Ectodermal cell (in vitro differentiated cells): ENCODE results near the gene SH3PXD2B.
"Not testable (repeated sequence)": the region's sequence is repeated elsewhere in the genome, so short reads cannot be mapped to it uniquely, and the experiment has no call there.

Source experiments
- H3K27ac ChIP-seq: 2 replicates; pipeline ENCODE4 v1.7.0; 2013; ENCODE audit warnings: mild to moderate bottlenecking, low read depth, low read length; ENCODE audit not compliant: insufficient read depth, poor library complexity, severe bottlenecking
- H3K27me3 ChIP-seq: 2 replicates; pipeline ENCODE4 v1.7.0; 2013; ENCODE audit warnings: mild to moderate bottlenecking, low read length; ENCODE audit not compliant: insufficient read depth, control insufficient read depth, poor library complexity, severe bottlenecking
- H3K36me3 ChIP-seq: one replicate; pipeline ENCODE4 v1.7.0; 2013; ENCODE audit warnings: low read length; ENCODE audit not compliant: control insufficient read depth, insufficient read depth
- H3K4me1 ChIP-seq: one replicate; pipeline ENCODE4 v1.7.0; 2013; ENCODE audit warnings: low read length; ENCODE audit not compliant: control insufficient read depth, insufficient read depth
- H3K4me3 ChIP-seq: 2 replicates; pipeline ENCODE4 v1.7.0; 2013; ENCODE audit warnings: low read depth, low read length, control low read depth; ENCODE audit not compliant: insufficient read depth
- H3K9me3 ChIP-seq: 2 replicates; pipeline ENCODE4 v1.7.0; 2013; ENCODE audit warnings: mild to moderate bottlenecking, low read length, moderate library complexity; ENCODE audit not compliant: control insufficient read depth
- WGBS, 2 experiments: methylation state at CpG; one replicate each; pipeline ENCODE4 v1.1.7; 2013; ENCODE audit warnings: missing lambda C conversion rate in 2 of 2; 5-methylcytosine and 5-hydroxymethylcytosine counted together

Gene SH3PXD2B

DNA sequence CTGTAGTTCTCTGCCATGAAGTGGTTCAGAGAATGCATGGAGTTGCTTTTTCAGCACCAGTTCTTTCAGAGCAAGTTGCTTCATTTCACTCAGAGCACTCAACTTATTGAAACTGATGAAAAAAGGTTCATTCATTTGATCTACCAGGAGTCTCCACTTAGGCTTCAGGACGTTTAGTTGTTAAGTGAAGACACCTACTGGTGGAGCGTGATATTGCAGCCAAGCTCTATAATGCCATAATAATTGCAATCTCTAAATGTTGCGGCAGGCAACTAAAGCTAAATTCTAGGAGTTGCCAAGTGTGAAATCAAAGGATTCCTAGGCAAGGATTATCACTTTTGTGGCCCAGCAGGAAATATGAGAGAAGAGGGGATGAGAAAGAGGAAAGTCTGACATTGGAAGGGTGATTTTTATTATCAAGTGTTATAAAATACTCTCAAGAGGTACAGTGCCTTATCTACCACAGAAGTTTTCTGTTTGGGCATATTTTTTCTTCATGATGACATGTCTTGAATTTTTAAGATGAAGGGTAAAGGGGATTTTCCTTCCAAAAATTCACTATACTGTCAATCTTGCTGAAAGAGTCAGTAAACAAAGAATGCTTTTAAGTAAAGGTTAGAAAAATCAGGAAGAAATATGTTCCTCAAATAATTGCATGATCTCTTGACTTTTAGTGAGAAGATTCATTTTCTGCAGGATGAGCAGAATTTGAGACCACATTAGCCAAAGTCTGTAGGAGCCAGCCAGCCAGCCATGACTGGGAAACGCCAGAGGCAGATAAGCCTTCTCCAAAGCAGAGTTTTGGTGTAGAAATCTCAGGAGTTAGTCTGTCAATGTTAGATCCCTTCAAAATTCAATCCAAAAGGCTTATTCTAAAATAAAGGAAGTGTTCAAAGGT, 83.4 kb downstream of the SH3PXD2B start:
- H3K27ac ChIP-seq, result no peak overlapping the region
- H3K27me3 ChIP-seq, result no peaks in the 10 kb centered on the region
- WGBS, 2 experiments, result 62 to 63% methylated on average over 4 of the region's 4 CpGs
- peaks cover 12% of the 10 kb centered on the region for H3K36me3 ChIP-seq
- no peaks in the 10 kb centered on the region for H3K4me1 ChIP-seq
- H3K4me3 ChIP-seq, result no peak overlapping the region
- H3K9me3 ChIP-seq, result no peaks in the 10 kb centered on the region

DNA sequence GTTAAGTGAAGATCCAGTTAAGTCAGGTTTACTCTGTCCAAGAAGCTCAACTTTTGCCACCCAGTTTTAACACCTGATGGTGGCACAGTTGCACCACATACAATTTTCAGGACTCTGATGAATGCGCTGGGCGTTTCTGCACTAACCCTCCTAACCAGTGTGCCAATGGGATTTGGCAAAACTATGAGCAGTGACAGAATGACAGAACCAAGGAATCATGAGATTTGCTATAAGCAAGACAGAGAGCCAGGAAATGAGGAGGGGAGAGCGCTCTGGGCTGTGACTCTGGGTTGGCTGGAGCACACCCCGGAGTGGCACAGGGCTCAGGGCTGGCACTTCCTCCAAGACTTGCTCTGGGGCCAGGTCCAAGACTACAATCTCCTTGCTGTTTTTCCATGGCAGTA, 84.1 kb downstream of the SH3PXD2B start:
- H3K27ac ChIP-seq, result no peak overlapping the region
- no peaks in the 10 kb centered on the region for H3K27me3 ChIP-seq
- H3K9me3 ChIP-seq, result no peaks in the 10 kb centered on the region
- no peaks in the 10 kb centered on the region for H3K4me1 ChIP-seq
- 94 to 97% methylated on average over 4 of the region's 4 CpGs for WGBS, 2 experiments
- H3K36me3 ChIP-seq, result peaks cover 12% of the 10 kb centered on the region
- H3K4me3 ChIP-seq, result no peak overlapping the region

- not testable (repeated sequence) for H3K27ac ChIP-seq, H3K27me3 ChIP-seq, H3K4me1 ChIP-seq, H3K9me3 ChIP-seq, H3K4me3 ChIP-seq
- 94 to 97% methylated on average over 3 of the region's 3 CpGs for WGBS, 2 experiments
- H3K36me3 ChIP-seq, result peaks cover 12% of the 10 kb centered on the region
Observed at GRCh38 chr5:172368699-172369098, 85.6 kb downstream of the SH3PXD2B start.

DNA sequence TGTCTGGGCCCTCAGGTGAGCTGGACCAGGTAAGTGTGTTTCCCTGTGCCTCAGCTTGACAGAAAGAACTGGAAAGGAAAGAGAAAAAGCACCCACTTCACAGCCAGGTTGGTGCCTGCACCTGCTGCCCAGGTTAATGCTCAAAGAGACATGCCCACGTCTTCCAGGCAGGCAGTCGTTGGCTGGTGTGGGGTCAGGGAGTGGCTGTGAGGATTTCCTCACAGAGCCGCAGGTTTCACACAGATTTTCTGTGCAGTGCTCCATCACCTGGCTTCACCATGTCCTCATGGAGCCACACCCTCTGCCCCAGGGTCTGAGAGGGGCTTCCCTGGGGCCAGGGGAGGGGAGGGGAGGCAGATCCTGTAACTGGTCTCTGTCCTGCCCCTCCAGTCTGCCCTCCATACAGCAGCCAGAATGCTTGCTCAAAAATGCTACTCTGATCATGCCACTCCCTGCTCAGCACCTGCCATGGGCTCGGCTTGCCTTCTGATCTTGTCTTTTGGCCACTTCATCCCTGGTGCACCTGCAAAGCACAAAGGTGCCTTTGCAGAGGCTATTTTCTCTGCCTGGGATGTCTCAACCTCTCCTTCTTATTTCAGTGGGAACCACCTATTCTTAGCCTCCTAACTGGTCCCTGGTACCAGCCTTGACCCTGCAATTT, 88.2 kb downstream of the SH3PXD2B start:
- peaks cover 12% of the 10 kb centered on the region for H3K36me3 ChIP-seq

GRCh38 chr5:172364773-172365172, 89.6 kb downstream of the SH3PXD2B start:
- H3K36me3 ChIP-seq, result peaks cover 13% of the 10 kb centered on the region

More for the DNA sequence above, 88.2 kb downstream of the SH3PXD2B start:
- H3K4me3 ChIP-seq, result no peak overlapping the region
- no peaks in the 10 kb centered on the region for H3K9me3 ChIP-seq
- 93 to 98% methylated on average over 4 of the region's 4 CpGs for WGBS, 2 experiments
- no peak overlapping the region for H3K27ac ChIP-seq
- no peaks in the 10 kb centered on the region for H3K4me1 ChIP-seq
- no peaks in the 10 kb centered on the region for H3K27me3 ChIP-seq

DNA sequence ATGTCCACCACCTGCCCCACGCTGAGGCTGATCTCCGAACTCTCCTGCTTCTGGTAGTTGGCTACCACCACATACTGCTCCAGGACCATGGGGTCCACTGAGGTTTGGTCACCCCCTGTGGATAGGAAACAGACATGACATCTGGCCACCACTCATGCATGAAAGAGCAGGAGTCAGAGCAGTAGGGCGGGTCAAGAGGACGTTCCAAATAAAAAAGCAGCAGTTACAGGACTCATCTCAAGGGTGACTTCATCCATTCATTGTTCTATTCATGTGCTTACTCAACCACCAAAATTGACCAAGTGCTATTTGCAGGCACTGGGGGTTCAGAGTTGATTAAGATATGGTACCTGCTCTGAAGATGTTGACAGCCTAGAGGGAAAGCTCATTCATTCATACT, 91.6 kb downstream of the SH3PXD2B start:
- no peak overlapping the region for H3K4me3 ChIP-seq
- peaks cover 23% of the 10 kb centered on the region for H3K36me3 ChIP-seq
- WGBS, 2 experiments, result 95% methylated on average over 4 of the region's 4 CpGs
- H3K9me3 ChIP-seq, result no peaks in the 10 kb centered on the region
- H3K27ac ChIP-seq, result no peak overlapping the region
- no peaks in the 10 kb centered on the region for H3K4me1 ChIP-seq
- no peaks in the 10 kb centered on the region for H3K27me3 ChIP-seq

More at GRCh38 chr5:172364773-172365172, 89.6 kb downstream of the SH3PXD2B start:
- H3K27ac ChIP-seq, result no peak overlapping the region
- WGBS, 2 experiments, result 97 to 100% methylated on average over 2 of the region's 2 CpGs
- no peaks in the 10 kb centered on the region for H3K4me1 ChIP-seq
- no peaks in the 10 kb centered on the region for H3K9me3 ChIP-seq
- H3K4me3 ChIP-seq, result no peak overlapping the region
- no peaks in the 10 kb centered on the region for H3K27me3 ChIP-seq

DNA sequence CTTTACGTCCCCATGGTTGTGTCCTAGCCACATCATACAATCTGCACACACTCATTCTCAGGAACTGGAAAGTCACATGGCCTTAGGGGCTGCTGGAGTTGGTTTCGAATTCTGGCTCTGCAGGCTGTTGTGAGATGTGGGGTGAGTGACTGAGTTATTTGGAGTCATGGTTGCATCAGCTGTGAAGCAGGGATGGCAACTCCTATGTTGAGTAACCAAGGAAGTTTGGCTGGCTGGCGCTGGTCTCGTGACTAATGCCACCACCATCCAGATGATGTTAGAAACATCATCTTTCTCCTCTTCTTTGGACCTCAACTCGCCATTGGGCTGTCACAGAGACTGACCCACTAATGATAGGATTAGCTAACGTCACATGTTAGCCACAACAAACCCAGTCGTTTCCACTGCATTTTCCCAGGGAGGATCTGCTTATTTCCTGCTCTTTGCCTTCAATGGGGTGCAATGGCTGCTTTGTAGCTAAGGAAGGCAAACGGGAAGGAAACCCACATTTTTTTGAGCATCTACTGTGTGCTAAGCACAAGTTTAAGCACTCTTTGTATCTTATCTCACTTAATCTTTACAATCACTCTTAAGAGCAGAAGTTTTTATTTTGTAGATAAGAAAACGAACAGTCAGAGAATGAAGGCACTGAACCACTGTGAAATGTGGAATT, 92.6 kb downstream of the SH3PXD2B start:
- no peak overlapping the region for H3K27ac ChIP-seq

DNA sequence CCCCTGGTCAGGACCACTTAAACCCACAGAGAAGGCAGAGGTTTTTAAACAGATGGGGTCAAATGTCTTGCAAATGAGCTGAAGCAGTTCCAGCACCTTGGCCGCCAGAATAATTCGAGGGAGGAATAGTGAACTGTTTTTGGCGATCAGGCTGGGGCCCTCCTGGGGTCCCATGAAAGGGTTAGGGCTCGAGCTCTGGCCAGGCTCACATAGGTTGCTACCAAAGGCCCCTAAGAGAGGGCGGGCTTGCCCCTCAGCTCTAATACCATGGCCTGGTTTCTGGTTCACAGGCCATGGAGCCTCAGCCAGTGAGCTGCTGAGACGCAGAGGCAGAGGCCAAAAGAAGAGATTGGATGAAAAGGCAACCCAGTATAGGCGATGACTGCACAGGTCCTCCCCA, 96.0 kb downstream of the SH3PXD2B start:
- peaks cover 44% of the 10 kb centered on the region for H3K36me3 ChIP-seq

More for the DNA sequence above, 92.6 kb downstream of the SH3PXD2B start:
- no peak overlapping the region for H3K4me3 ChIP-seq
- H3K4me1 ChIP-seq, result no peaks in the 10 kb centered on the region
- H3K36me3 ChIP-seq, result peaks cover 23% of the 10 kb centered on the region
- no peaks in the 10 kb centered on the region for H3K9me3 ChIP-seq
- 93 to 95% methylated on average over 9 of the region's 9 CpGs for WGBS, 2 experiments
- no peaks in the 10 kb centered on the region for H3K27me3 ChIP-seq

DNA sequence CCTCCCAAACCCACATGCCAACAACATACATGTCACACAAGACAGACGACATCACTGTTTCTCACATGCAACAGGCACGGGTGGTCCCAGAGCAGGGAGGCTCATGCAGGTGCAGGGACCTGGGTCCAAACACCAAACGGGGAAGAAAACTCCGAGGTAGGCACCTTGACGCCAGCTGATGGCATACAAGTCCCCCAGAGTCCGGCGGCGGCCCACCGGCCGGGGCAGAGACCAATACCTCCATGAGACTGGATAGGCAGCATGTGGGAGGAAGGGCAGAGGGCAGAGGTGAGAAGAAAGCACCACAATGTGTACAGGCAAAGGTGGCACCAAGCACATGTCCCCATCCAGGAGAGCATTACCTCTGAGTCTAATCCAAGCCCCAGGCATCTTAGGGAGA, 97.8 kb downstream of the SH3PXD2B start:
- H3K27ac ChIP-seq, result no peak overlapping the region
- H3K9me3 ChIP-seq, result no peaks in the 10 kb centered on the region
- H3K4me3 ChIP-seq, result no peak overlapping the region
- H3K27me3 ChIP-seq, result no peaks in the 10 kb centered on the region
- H3K36me3 ChIP-seq, result peaks cover 40% of the 10 kb centered on the region
- 97% methylated on average over 10 of the region's 10 CpGs for WGBS, 2 experiments
- no peaks in the 10 kb centered on the region for H3K4me1 ChIP-seq

More for the DNA sequence above, 96.0 kb downstream of the SH3PXD2B start:
- H3K4me3 ChIP-seq, result no peak overlapping the region
- no peak overlapping the region for H3K27ac ChIP-seq
- H3K9me3 ChIP-seq, result no peaks in the 10 kb centered on the region
- H3K4me1 ChIP-seq, result no peaks in the 10 kb centered on the region
- 88 to 90% methylated on average over 7 of the region's 7 CpGs for WGBS, 2 experiments
- no peaks in the 10 kb centered on the region for H3K27me3 ChIP-seq

- H3K4me3 ChIP-seq, result no peak overlapping the region
- H3K36me3 ChIP-seq, result peaks cover 36% of the 10 kb centered on the region
- 90 to 91% methylated on average over 4 of the region's 4 CpGs for WGBS, 2 experiments
- no peaks in the 10 kb centered on the region for H3K9me3 ChIP-seq
- H3K4me1 ChIP-seq, result no peaks in the 10 kb centered on the region
- no peaks in the 10 kb centered on the region for H3K27me3 ChIP-seq
- no peak overlapping the region for H3K27ac ChIP-seq
Observed at GRCh38 chr5:172356047-172356446, 98.3 kb downstream of the SH3PXD2B start.
